ENCODE results near the gene LLGL2. TPM values are rescaled to one million over a fixed set of nuclear protein-coding genes. Genes with fewer than 3 reads are reported as not detected.

The LLGL2 gene
- 10.7 and 12.6 TPM in 2 replicates for total RNA-seq (2014; rRNA removed; shearing (Covaris generic))
- total RNA-seq (2022) = 20.9 and 21.6 TPM in 2 replicates
- percentile 35 among the genes with signal in this experiment for Bru-seq, nascent RNA
- percentile 40 among the genes with signal in this experiment for BruChase-seq, experiment 1, labeled RNA remaining after a 6-hour chase
- BruChase-seq, experiment 2, labeled RNA remaining after a 2-hour chase = percentile 40 among the genes with signal in this experiment
- long read RNA-seq, transcript LLGL2-202 (10 exons, 1,374 nt) = major isoform, 9 of 38 reads
- long read RNA-seq, transcript LLGL2-201 (25 exons, 3,480 nt) = minor isoform, 6 of 38 reads
- long read RNA-seq, partial matches to known transcripts = 11 of 38 reads
- long read RNA-seq, other reads (novel, unspliced or antisense) = 8 of 38 reads

GRCh38 chr17:75524970-75525805 lies at the start of gene LLGL2:
TSS of gene LLGL2 (plus strand) at chr17:75525697. CDS start at chr17:75543427, 17,730 bp downstream.
- no peaks in the 10 kb centered on the region for H4K20me1 ChIP-seq (ENCODE audit: insufficient read depth, low read length)
- no TSS peak for BruUV-seq (replicated peaks)
- H3K9me2 ChIP-seq (ENCODE audit: insufficient read depth, low read length) = no peaks in the 10 kb centered on the region
- H3K36me3 ChIP-seq (ENCODE audit: insufficient read depth, low read length) = peaks cover 24% of the 10 kb centered on the region
- TF ChIP-seq EZH2phosphoT487 (IDR thresholded peaks at IDR 0.05; ENCODE audit: borderline replicate concordance, low read depth, low read length) = no peak
- TF ChIP-seq, protein P1, sequence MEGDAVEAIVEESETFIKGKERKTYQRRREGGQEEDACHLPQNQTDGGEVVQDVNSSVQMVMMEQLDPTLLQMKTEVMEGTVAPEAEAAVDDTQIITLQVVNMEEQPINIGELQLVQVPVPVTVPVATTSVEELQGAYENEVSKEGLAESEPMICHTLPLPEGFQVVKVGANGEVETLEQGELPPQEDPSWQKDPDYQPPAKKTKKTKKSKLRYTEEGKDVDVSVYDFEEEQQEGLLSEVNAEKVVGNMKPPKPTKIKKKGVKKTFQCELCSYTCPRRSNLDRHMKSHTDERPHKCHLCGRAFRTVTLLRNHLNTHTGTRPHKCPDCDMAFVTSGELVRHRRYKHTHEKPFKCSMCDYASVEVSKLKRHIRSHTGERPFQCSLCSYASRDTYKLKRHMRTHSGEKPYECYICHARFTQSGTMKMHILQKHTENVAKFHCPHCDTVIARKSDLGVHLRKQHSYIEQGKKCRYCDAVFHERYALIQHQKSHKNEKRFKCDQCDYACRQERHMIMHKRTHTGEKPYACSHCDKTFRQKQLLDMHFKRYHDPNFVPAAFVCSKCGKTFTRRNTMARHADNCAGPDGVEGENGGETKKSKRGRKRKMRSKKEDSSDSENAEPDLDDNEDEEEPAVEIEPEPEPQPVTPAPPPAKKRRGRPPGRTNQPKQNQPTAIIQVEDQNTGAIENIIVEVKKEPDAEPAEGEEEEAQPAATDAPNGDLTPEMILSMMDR (conservative IDR thresholded peaks at IDR 0.05; ENCODE audit: low read length) = peak; percentile 75
- peaks cover 19% of the 10 kb centered on the region for H3K4me1 ChIP-seq (ENCODE audit: insufficient read depth, low read length, poor library complexity, severe bottlenecking)
- no peaks in the 10 kb centered on the region for H3K9me3 ChIP-seq (ENCODE audit: low read length)
- POLR2A ChIA-PET = interaction anchor here (0.6 to 0.7 kb wide), 3 partner anchors 17 to 910 kb away, joined by 3 read pairs; no protein-coding TSS in a partner anchor
- H3K4me3 ChIP-seq (ENCODE audit: low read depth, low read length, poor library complexity, severe bottlenecking) = peak within 1 kb of the TSS; percentile 72
- DNase-seq (ENCODE audit: low spot score) = peak; percentile 94
- H3K4me2 ChIP-seq (ENCODE audit: low read length) = peak within 1 kb of the TSS; percentile 96
- H2AFZ ChIP-seq (ENCODE audit: low read length) = peak within 1 kb of the TSS; percentile 86
- H3K27ac ChIP-seq (ENCODE audit: low read depth, low read length, poor library complexity, severe bottlenecking) = peak within 1 kb of the TSS; percentile 12
- no peaks in the 10 kb centered on the region for H3K79me2 ChIP-seq (ENCODE audit: insufficient read depth, low read depth, low read length)
- intact Hi-C loops (cut with micrococcal nuclease; ENCODE audit: unreplicated experiment) = loop anchor here (2.0 kb wide), 4 partner anchors 46 to 254 kb away; partner anchors contain the start of gene MIF4GD
- CTCF ChIA-PET (ENCODE audit: unreplicated experiment) = interaction anchor here (0.6 to 1.0 kb wide), 4 partner anchors 9 to 648 kb away, joined by 3 to 5 read pairs (median 4); partner anchors contain the start of genes MIF4GD and TSEN54

DNA sequence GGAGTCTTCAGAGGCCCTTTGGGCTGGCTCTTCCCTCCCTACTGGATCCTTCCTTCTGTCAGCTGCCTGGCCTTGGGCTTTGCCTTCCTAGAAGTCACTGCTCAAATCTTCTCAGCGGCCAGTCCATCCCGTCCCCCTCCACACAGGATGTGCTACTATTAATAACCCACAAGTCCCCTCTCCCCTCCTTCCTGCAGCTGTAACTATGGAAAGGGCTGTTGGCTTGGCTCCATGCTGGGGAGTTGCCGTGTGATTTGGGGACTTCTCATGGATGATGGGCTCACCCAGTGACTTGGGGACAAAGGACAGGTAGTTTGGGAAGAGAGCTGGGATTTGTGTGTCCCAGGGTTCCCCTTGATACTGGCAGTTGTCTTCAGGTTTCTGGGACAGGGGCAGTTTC lies 49.6 kb upstream of the LLGL2 start:
- Histone ChIP-seq H3K27ac (ENCODE audit: low read depth, low read length, poor library complexity, severe bottlenecking) (no peak overlapping the region), H3K36me3 (ENCODE audit: insufficient read depth, low read length) (peaks cover 22% of the 10 kb centered on the region), H3K4me1 (ENCODE audit: insufficient read depth, low read length, poor library complexity, severe bottlenecking) (peaks cover 14% of the 10 kb centered on the region), H4K20me1 (ENCODE audit: insufficient read depth, low read length) (no peaks in the 10 kb centered on the region), H3K9me2 (ENCODE audit: insufficient read depth, low read length) (no peaks in the 10 kb centered on the region), H3K79me2 (ENCODE audit: insufficient read depth, low read depth, low read length) (no peaks in the 10 kb centered on the region), H3K4me2 (ENCODE audit: low read length) (no peak overlapping the region), H3K4me3 (ENCODE audit: low read depth, low read length, poor library complexity, severe bottlenecking) (no peak overlapping the region), H2AFZ (ENCODE audit: low read length) (no peak overlapping the region), H3K9me3 (ENCODE audit: low read length) (no peaks in the 10 kb centered on the region)
- POLR2A ChIA-PET = no interaction called here
- TF ChIP-seq, protein P1 (conservative IDR thresholded peaks at IDR 0.05; ENCODE audit: low read length) = no peak
- TF ChIP-seq EZH2phosphoT487 (IDR thresholded peaks at IDR 0.05; ENCODE audit: borderline replicate concordance, low read depth, low read length) = no peak
- intact Hi-C loops (cut with micrococcal nuclease; ENCODE audit: unreplicated experiment) = no loop called here
- CTCF ChIA-PET (ENCODE audit: unreplicated experiment) = no interaction called here
- no peak for DNase-seq (ENCODE audit: low spot score)
- no TSS peak for BruUV-seq (replicated peaks)
